ENCODE results near the gene CARMIL1.

The CARMIL1 gene

GRCh38 chr6:25251426-25251825 is 27.7 kb upstream of the CARMIL1 start:
- Histone ChIP-seq H3K4me1 (peaks cover 8% of the 10 kb centered on the region), H3K27me3 (no peaks in the 10 kb centered on the region), H3K9me3 (no peaks in the 10 kb centered on the region), H3K36me3 (no peaks in the 10 kb centered on the region), H3K4me3 (ENCODE audit: low read depth, low read length) (no peak overlapping the region)
- DNase-seq = no peak
- no peak for TF ChIP-seq CTCF (IDR thresholded peaks at IDR 0.05; ENCODE audit: low read depth, low read length)

- H3K9me3 ChIP-seq = no peaks in the 10 kb centered on the region
- H3K27me3 ChIP-seq = no peaks in the 10 kb centered on the region
- no peak for DNase-seq
- no peaks in the 10 kb centered on the region for H3K36me3 ChIP-seq
- no peak for TF ChIP-seq CTCF (IDR thresholded peaks at IDR 0.05; ENCODE audit: low read depth, low read length)
- H3K4me3 ChIP-seq (ENCODE audit: low read depth, low read length) = no peak overlapping the region
- peaks cover 19% of the 10 kb centered on the region for H3K4me1 ChIP-seq
Measured at GRCh38 chr6:25253351-25253750, 25.8 kb upstream of the CARMIL1 start.

- TF ChIP-seq CTCF (IDR thresholded peaks at IDR 0.05; ENCODE audit: low read depth, low read length) = no peak
- Histone ChIP-seq H3K36me3 (no peaks in the 10 kb centered on the region), H3K9me3 (no peaks in the 10 kb centered on the region), H3K27me3 (no peaks in the 10 kb centered on the region), H3K4me3 (ENCODE audit: low read depth, low read length) (no peak overlapping the region), H3K4me1 (peaks cover 19% of the 10 kb centered on the region)
- no peak for DNase-seq
Measured at GRCh38 chr6:25254671-25255070, 24.5 kb upstream of the CARMIL1 start.

GRCh38 chr6:25257686-25258348 is 21.4 kb upstream of the CARMIL1 start:
- TF ChIP-seq CTCF (IDR thresholded peaks at IDR 0.05; ENCODE audit: low read depth, low read length) = no peak
- Histone ChIP-seq H3K4me1 (peaks cover 19% of the 10 kb centered on the region), H3K4me3 (ENCODE audit: low read depth, low read length) (no peak overlapping the region), H3K9me3 (no peaks in the 10 kb centered on the region), H3K36me3 (no peaks in the 10 kb centered on the region), H3K27me3 (no peaks in the 10 kb centered on the region)
- DNase-seq = no peak

GRCh38 chr6:25259756-25260155 is 19.4 kb upstream of the CARMIL1 start:
- H3K4me1 ChIP-seq = peaks cover 19% of the 10 kb centered on the region
- H3K9me3 ChIP-seq = no peaks in the 10 kb centered on the region; the same call in 1 of the 2 replicates
- H3K27me3 ChIP-seq = no peaks in the 10 kb centered on the region
- no peak for DNase-seq
- TF ChIP-seq CTCF (IDR thresholded peaks at IDR 0.05; ENCODE audit: low read depth, low read length) = no peak
- no peaks in the 10 kb centered on the region for H3K36me3 ChIP-seq
- H3K4me3 ChIP-seq (ENCODE audit: low read depth, low read length) = no peak overlapping the region

GRCh38 chr6:25263657-25264056 is 15.5 kb upstream of the CARMIL1 start:
- H3K27me3 ChIP-seq = no peaks in the 10 kb centered on the region
- H3K4me3 ChIP-seq (ENCODE audit: low read depth, low read length) = no peak overlapping the region
- no peaks in the 10 kb centered on the region for H3K36me3 ChIP-seq
- H3K4me1 ChIP-seq = peaks cover 8% of the 10 kb centered on the region
- no peaks in the 10 kb centered on the region; the same call in 1 of the 2 replicates for H3K9me3 ChIP-seq
- no peak for TF ChIP-seq CTCF (IDR thresholded peaks at IDR 0.05; ENCODE audit: low read depth, low read length)
- no peak for DNase-seq

All from BE2C (cell line).